Ishikawa (cell line): ENCODE data around the gene CD46.

Source experiments
- TAF1 ChIP-seq: IDR thresholded peaks from 2 replicates; pipeline ENCODE4 v1.6.1; 2012; ENCODE audit warnings: low read depth, mild to moderate bottlenecking
- YY1 ChIP-seq: IDR thresholded peaks from 2 replicates; pipeline ENCODE4 v1.6.1; 2012; ENCODE audit warnings: low read depth

GRCh38 chr1:207813512-207813881 lies 61.6 kb downstream of the CD46 start:
- TF ChIP-seq YY1 (no peak), TAF1 (no peak)
